KMS-11 (cell line): ENCODE measurements around the gene EAF2.

Experiments
- H2AFZ ChIP-seq: fragments of 200-600 bp; sonication (generic); 2 replicates; pipeline ENCODE4 v1.6.1; 2016; ENCODE audit warnings: antibody characterized with exemption, mixed run types, low read depth
- H3K27ac ChIP-seq: fragments of 200-600 bp; sonication (generic); 2 replicates; pipeline ENCODE4 v1.6.1; 2016; ENCODE audit warnings: mild to moderate bottlenecking, mixed run types
- H3K27me3 ChIP-seq: fragments of 200-600 bp; sonication (generic); 2 replicates; pipeline ENCODE4 v1.6.1; 2017; ENCODE audit warnings: mild to moderate bottlenecking, low read depth, mixed run types, moderate library complexity; ENCODE audit not compliant: insufficient read depth
- H3K36me3 ChIP-seq: fragments of 200-600 bp; sonication (generic); 2 replicates; pipeline ENCODE4 v1.6.1; 2017; ENCODE audit warnings: mild to moderate bottlenecking, mixed run types; ENCODE audit not compliant: insufficient read depth
- H3K4me1 ChIP-seq: fragments of 200-600 bp; sonication (generic); 2 replicates; pipeline ENCODE4 v1.6.1; 2016; ENCODE audit warnings: mild to moderate bottlenecking, low read depth, mixed run types; ENCODE audit not compliant: poor library complexity, severe bottlenecking
- H3K4me2 ChIP-seq: fragments of 200-600 bp; sonication (generic); 2 replicates; pipeline ENCODE4 v1.7.0; 2016; ENCODE audit warnings: mild to moderate bottlenecking, mixed run types
- H3K4me3 ChIP-seq: fragments of 200-600 bp; sonication (generic); IDR thresholded peaks from 2 replicates; pipeline ENCODE4 v1.6.1; 2017; ENCODE audit warnings: low read depth, low read length, mixed read lengths; ENCODE audit not compliant: insufficient read depth
- H3K79me2 ChIP-seq: fragments of 200-600 bp; sonication (generic); 2 replicates; pipeline ENCODE4 v1.6.1; 2016; ENCODE audit warnings: low read depth, mixed run types; ENCODE audit not compliant: insufficient read depth
- H3K9ac ChIP-seq: fragments of 200-600 bp; sonication (generic); 2 replicates; pipeline ENCODE4 v1.6.1; 2016; ENCODE audit warnings: mild to moderate bottlenecking, mixed run types
- H4K20me1 ChIP-seq: fragments of 200-600 bp; sonication (generic); 2 replicates; pipeline ENCODE4 v1.6.1; 2016; ENCODE audit warnings: mild to moderate bottlenecking, mixed run types; ENCODE audit not compliant: insufficient read depth
- TF ChIP-seq, protein P1 (sequence below): fragments of 200-600 bp; sonication (generic); conservative IDR thresholded peaks from 2 replicates; pipeline ENCODE4 v1.6.1; 2017; ENCODE audit warnings: low read depth, mild to moderate bottlenecking, antibody characterized with exemption, low read length, moderate library complexity, mixed read lengths

EAF2 gene

DNA sequence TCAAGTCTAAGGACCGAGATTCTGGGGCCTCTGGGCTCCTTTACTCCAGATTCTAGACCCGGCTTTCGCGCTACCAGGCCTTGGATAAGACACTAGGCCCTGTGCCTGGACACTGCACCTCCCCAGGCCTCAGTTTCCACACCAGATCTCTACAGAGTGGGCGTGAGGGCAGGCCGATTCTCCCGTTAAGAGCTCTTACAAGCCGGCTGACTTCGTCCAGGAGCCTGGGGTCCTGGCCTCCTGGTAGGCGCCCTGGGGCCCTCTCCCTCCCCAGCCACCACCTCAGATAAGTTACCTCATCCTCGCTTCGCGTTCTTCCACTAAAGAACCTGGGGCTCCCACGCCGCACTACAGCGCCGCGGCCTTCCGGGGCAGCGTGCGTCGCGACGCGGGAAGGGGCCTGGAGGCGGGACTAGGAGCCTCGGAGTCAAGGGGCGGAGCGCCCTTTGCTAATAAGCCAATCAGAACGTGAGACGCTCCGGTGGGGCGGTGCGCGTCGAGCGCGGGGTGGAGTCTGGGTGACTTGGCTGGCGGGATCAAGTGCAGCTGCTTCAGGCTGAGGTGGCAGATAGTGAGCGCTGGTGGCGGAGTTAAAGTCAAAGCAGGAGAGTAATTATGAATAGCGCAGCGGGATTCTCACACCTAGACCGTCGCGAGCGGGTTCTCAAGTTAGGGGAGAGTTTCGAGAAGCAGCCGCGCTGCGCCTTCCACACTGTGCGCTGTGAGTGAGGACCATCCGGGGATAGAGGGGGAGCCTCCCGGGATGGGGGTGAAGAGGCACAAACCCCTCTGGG is at the start of gene EAF2, which contains the start of gene IQCB1:
TSS of gene EAF2 (plus strand) at position 539 of the 794 bp plus-strand sequence. CDS start at position 616, 77 bp downstream.
TSS of gene IQCB1 (minus strand) at position 390 of the 794 bp plus-strand sequence. CDS start 6,100 bp downstream, outside the sequence.
- H3K4me2 ChIP-seq: peak within 1 kb of the TSS; percentile 97
- peaks cover 32% of the 10 kb centered on the region for H3K4me1 ChIP-seq
- peak within 1 kb of the TSS; percentile 95 for H2AFZ ChIP-seq
- peak within 1 kb of the TSS; percentile 81 for H3K27ac ChIP-seq
- no peaks in the 10 kb centered on the region; the same call in 1 of the 2 replicates for H3K36me3 ChIP-seq
- H3K27me3 ChIP-seq: no peaks in the 10 kb centered on the region
- H4K20me1 ChIP-seq: no peaks in the 10 kb centered on the region
- H3K9ac ChIP-seq: peak within 1 kb of the TSS; percentile 96
- H3K79me2 ChIP-seq: peaks cover 31% of the 10 kb centered on the region
- TF ChIP-seq, protein P1, sequence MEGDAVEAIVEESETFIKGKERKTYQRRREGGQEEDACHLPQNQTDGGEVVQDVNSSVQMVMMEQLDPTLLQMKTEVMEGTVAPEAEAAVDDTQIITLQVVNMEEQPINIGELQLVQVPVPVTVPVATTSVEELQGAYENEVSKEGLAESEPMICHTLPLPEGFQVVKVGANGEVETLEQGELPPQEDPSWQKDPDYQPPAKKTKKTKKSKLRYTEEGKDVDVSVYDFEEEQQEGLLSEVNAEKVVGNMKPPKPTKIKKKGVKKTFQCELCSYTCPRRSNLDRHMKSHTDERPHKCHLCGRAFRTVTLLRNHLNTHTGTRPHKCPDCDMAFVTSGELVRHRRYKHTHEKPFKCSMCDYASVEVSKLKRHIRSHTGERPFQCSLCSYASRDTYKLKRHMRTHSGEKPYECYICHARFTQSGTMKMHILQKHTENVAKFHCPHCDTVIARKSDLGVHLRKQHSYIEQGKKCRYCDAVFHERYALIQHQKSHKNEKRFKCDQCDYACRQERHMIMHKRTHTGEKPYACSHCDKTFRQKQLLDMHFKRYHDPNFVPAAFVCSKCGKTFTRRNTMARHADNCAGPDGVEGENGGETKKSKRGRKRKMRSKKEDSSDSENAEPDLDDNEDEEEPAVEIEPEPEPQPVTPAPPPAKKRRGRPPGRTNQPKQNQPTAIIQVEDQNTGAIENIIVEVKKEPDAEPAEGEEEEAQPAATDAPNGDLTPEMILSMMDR: no peak
- peak within 1 kb of the TSS; percentile 93 for H3K4me3 ChIP-seq

DNA sequence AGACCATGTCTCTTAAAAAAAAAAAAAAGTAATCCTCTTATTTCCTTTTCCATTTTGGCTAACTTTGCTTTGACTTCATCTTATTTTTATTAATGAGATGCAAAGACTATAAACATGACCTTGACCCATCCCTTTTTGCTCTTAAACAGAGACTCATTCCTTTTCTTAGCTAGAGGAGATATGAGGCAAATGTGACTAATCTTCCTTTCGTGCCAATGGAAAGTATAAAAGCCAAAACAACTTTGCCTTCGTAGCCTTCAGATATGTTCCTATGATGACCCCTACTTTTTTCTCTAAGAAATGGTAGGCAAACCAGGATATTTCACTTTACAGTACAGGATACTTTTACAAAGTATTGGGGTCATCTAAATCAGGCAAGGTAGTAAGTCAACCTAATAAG is 48.5 kb upstream of the EAF2 start:
- H4K20me1 ChIP-seq: no peaks in the 10 kb centered on the region
- H3K27me3 ChIP-seq: no peaks in the 10 kb centered on the region
- H3K4me1 ChIP-seq: peaks cover 6% of the 10 kb centered on the region
- H3K36me3 ChIP-seq: no peaks in the 10 kb centered on the region; the same call in 1 of the 2 replicates
- H3K4me2 ChIP-seq: no peak overlapping the region
- TF ChIP-seq, protein P1: no peak
- no peak overlapping the region for H2AFZ ChIP-seq
- no peak overlapping the region for H3K27ac ChIP-seq
- H3K79me2 ChIP-seq: no peaks in the 10 kb centered on the region
- H3K9ac ChIP-seq: no peak overlapping the region
- H3K4me3 ChIP-seq: no peak overlapping the region

DNA sequence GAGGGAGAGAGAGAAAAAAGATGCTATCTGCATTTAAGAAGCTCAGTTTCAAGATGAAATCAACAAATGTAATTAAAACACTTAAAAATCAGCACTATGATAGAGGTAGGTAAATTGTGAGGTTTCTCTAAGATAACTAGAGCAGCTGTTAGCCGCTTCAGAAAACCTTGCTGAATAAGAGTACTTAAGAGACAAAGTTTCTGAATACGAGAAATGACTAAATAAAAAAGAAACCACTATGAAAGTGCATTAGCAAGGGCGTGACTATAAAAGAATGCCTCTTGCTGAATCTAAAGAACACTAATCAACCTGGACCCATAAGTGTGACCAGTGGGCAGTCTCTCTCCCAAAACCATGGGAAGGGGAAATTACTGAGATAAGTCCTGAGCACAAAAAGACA is 41.9 kb upstream of the EAF2 start:
- H3K36me3 ChIP-seq: no peaks in the 10 kb centered on the region; the same call in 1 of the 2 replicates
- H3K9ac ChIP-seq: no peak overlapping the region

DNA sequence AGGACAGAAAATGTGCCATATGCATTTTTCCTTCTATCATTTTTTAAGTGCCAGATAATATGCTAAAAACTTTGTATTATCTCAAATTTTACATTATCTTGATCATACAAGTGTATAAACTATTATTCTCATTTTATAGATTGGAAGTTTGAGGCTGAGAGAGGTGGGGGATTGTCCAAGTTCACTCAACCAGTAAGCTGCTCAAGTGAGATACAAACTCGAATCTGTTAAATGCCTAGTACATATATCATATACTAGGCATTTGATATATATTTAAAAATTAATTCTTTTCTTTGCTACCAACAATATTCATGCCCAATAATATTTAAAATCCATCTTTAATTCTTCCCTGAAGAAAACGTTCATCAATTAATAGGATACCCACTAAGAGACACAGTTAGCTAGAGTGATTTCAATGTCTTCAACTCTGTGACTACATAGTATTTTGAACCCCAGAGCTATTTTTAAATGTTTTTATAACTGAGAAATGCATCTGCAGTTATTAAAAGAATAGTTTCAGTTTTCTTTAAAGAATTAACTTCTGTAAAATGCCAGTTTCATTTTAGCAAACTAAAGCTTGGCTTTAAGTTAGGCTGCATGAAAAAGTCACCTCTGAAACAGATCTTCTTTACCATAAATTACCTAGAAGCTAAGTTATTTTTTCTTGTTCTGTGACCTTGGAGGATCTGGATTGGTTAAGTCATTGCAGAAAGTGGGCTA is 40.6 kb upstream of the EAF2 start:
- no peak overlapping the region for H3K9ac ChIP-seq
- H3K36me3 ChIP-seq: no peaks in the 10 kb centered on the region
- H3K27ac ChIP-seq: peak overlapping the region; percentile 39

More for the DNA sequence above, 41.9 kb upstream of the EAF2 start:
- Histone ChIP-seq H3K27me3 (no peaks in the 10 kb centered on the region), H3K4me2 (peak overlapping the region; percentile 52), H3K79me2 (no peaks in the 10 kb centered on the region), H2AFZ (no peak overlapping the region), H3K27ac (peak overlapping the region; percentile 39; the same call in 1 of the 2 replicates), H3K4me1 (peaks cover 66% of the 10 kb centered on the region), H3K4me3 (no peak overlapping the region), H4K20me1 (no peaks in the 10 kb centered on the region)
- TF ChIP-seq, protein P1: no peak

More for the DNA sequence above, 40.6 kb upstream of the EAF2 start:
- H3K4me1 ChIP-seq: peaks cover 67% of the 10 kb centered on the region
- H3K4me2 ChIP-seq: peak overlapping the region; percentile 52
- no peaks in the 10 kb centered on the region for H3K27me3 ChIP-seq
- TF ChIP-seq, protein P1: no peak
- H3K4me3 ChIP-seq: no peak overlapping the region
- H4K20me1 ChIP-seq: no peaks in the 10 kb centered on the region
- no peaks in the 10 kb centered on the region for H3K79me2 ChIP-seq
- no peak overlapping the region for H2AFZ ChIP-seq
